ENCODE measurements around the gene PLEKHG4B. TPM values are rescaled to one million over a fixed set of nuclear protein-coding genes. Genes with fewer than 3 reads are reported as not detected.

PLEKHG4B gene
- total and polyA plus RNA-seq, 2 of the 4 experiments (the other 2 are of a cell fraction), result 1.1 TPM

DNA sequence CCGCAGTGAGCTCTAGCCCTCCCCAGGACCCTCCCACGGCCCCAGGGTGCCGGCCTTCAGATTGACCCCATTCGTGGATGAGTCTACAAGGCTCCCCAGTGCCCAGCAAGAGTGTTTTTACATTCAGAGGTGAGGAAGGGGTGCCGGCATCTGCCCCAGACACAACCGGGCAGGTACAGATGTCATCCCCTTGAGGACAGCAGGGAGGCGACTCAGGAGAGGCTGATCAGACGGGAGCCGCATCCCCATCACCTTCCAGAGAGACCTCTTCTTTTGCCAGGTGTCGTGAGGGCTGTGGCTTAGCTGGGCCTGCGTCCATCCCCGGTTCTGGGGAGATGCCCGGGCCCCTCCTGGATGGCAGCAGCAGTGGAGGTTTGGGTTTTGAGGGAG, 95.1 kb downstream of the PLEKHG4B start:
- no peak for TF ChIP-seq CEBPB (IDR thresholded peaks at IDR 0.05; ENCODE audit: low read depth, low read length)
- no peak for TF ChIP-seq MXI1 (IDR thresholded peaks at IDR 0.05; ENCODE audit: borderline replicate concordance, low read depth, low read length)
- TF ChIP-seq, protein P1, sequence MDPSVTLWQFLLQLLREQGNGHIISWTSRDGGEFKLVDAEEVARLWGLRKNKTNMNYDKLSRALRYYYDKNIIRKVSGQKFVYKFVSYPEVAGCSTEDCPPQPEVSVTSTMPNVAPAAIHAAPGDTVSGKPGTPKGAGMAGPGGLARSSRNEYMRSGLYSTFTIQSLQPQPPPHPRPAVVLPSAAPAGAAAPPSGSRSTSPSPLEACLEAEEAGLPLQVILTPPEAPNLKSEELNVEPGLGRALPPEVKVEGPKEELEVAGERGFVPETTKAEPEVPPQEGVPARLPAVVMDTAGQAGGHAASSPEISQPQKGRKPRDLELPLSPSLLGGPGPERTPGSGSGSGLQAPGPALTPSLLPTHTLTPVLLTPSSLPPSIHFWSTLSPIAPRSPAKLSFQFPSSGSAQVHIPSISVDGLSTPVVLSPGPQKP (IDR thresholded peaks at IDR 0.05; ENCODE audit: borderline replicate concordance, low read depth, low read length), result no peak
- no peak for TF ChIP-seq MAZ (IDR thresholded peaks at IDR 0.05; ENCODE audit: borderline replicate concordance, low read depth, low read length)
- TF ChIP-seq MAFK (IDR thresholded peaks at IDR 0.05; ENCODE audit: low read depth, low read length), result no peak
- no peak for TF ChIP-seq POLR2A (IDR thresholded peaks at IDR 0.05; ENCODE audit: low read depth, low read length)
- no peak for TF ChIP-seq CHD1 (IDR thresholded peaks at IDR 0.05; ENCODE audit: low read depth, low read length)
- H3K4me3 ChIP-seq (ENCODE audit: insufficient read depth, low read depth, low read length), result no peak overlapping the region
- DNase-seq (no peak), ATAC-seq (ENCODE audit: low read depth) (no peak)
- 90% methylated on average over 2 of the region's 13 CpGs; no CpG with 5 or more reads in 1 of the 2 experiments for WGBS, 2 experiments (ENCODE audit: extremely low coverage in 2 of 2, insufficient read length in 1 of 2)
- no peak overlapping the region for H2AK5ac ChIP-seq (ENCODE audit: low read depth, low read length)
- in situ Hi-C loops (cut with MboI; ENCODE audit: low sequenced_read_pairs) (no loop called here), intact Hi-C loops (cut with micrococcal nuclease) (no loop called here), dilution Hi-C loops (cut with HindIII; ENCODE audit: low sequenced_read_pairs, unreplicated experiment) (no loop called here)
- peaks cover 5% of the 10 kb centered on the region; the same call in 1 of the 2 replicates for H3K9me1 ChIP-seq (ENCODE audit: insufficient read depth, low read length)
- H4K20me1 ChIP-seq (ENCODE audit: insufficient read depth, low read length), result peaks cover 2% of the 10 kb centered on the region; the same call in 1 of the 2 replicates
- no peak overlapping the region for H3K27ac ChIP-seq (ENCODE audit: insufficient read depth, low read length)
- no peak overlapping the region for H2BK5ac ChIP-seq (ENCODE audit: low read depth, low read length, poor library complexity, severe bottlenecking)
- H4K5ac ChIP-seq (ENCODE audit: low read depth, low read length), result no peak overlapping the region
- no peak overlapping the region for H3K14ac ChIP-seq (replicated peaks; ENCODE audit: low read depth, low read length)
- H3K79me1 ChIP-seq (ENCODE audit: low read depth in 1 of 2, low read length in 2 of 2), result no peaks in the 10 kb centered on the region
- H2BK120ac ChIP-seq (ENCODE audit: low read depth, low read length), result no peak overlapping the region
- CTCF ChIA-PET, result no interaction called here
- no peak overlapping the region for H3K4me2 ChIP-seq (ENCODE audit: low read depth, low read length)
- no peaks in the 10 kb centered on the region for H3K4me1 ChIP-seq (ENCODE audit: control insufficient read depth, insufficient read depth, low read length)
- H4K8ac ChIP-seq (ENCODE audit: low read depth in 2 of 2, low read length in 2 of 2), result no peak overlapping the region
- POLR2A ChIA-PET (ENCODE audit: unreplicated experiment), result no interaction called here
- no peaks in the 10 kb centered on the region for H3K9me3 ChIP-seq (ENCODE audit: control insufficient read depth, insufficient read depth, low read length)
- H2BK20ac ChIP-seq (ENCODE audit: low read depth, low read length), result no peak overlapping the region
- peaks cover 12% of the 10 kb centered on the region; the same call in 1 of the 2 replicates for H3K27me3 ChIP-seq (ENCODE audit: control insufficient read depth, insufficient read depth, low read length)
- no peak overlapping the region for H3K56ac ChIP-seq (ENCODE audit: extremely low read depth, insufficient read depth, low read length)
- no peak overlapping the region for H3K9ac ChIP-seq (ENCODE audit: low read depth, low read length)
- no peak overlapping the region for H3K18ac ChIP-seq (ENCODE audit: low read depth, low read length)
- H3K23ac ChIP-seq (ENCODE audit: low read depth, low read length), result no peak overlapping the region
- H2BK15ac ChIP-seq (ENCODE audit: low read depth, low read length), result no peak overlapping the region
- H2AK9ac ChIP-seq (replicated peaks; ENCODE audit: low read depth, low read length, poor library complexity), result no peak overlapping the region
- H4K91ac ChIP-seq (ENCODE audit: insufficient read depth, low read depth, low read length), result no peak overlapping the region
- H2AFZ ChIP-seq (replicated peaks; ENCODE audit: low read length, poor library complexity), result no peak overlapping the region
- BruUV-seq (replicated peaks), result no TSS peak
- H3K4ac ChIP-seq (ENCODE audit: low read depth, low read length), result no peak overlapping the region
- H3K36me3 ChIP-seq (ENCODE audit: control insufficient read depth, insufficient read depth, low read length), result no peaks in the 10 kb centered on the region

Data from IMR-90 (cell line).